Left ventricle myocardium inferior (tissue), 1 donor: ENCODE results near the gene PASK. TPM values are rescaled to one million over a fixed set of nuclear protein-coding genes. Genes with fewer than 3 reads are reported as not detected.
"Not testable (repeated sequence)": the region's sequence is repeated elsewhere in the genome, so short reads cannot be mapped to it uniquely, and the experiment has no call there.

Experiments
- DNase-seq: peaks from one replicate; pipeline ENCODE4 v3.0.0-alpha.2; 2020
- H3K27ac ChIP-seq: fragments of 200-600 bp; replicated peaks from 2 replicates; pipeline ENCODE4 v1.8.0; 2021
- H3K27me3 ChIP-seq: fragments of 200-600 bp; 2 replicates; pipeline ENCODE4 v1.8.0; 2021; ENCODE audit warnings: low read depth
- H3K36me3 ChIP-seq: fragments of 200-600 bp; 2 replicates; pipeline ENCODE4 v1.8.0; 2021
- H3K4me1 ChIP-seq: fragments of 200-600 bp; 2 replicates; pipeline ENCODE4 v1.8.0; 2021
- H3K4me3 ChIP-seq: fragments of 200-600 bp; 2 replicates; pipeline ENCODE4 v1.8.0; 2021; ENCODE audit warnings: mild to moderate bottlenecking, moderate library complexity
- H3K9me3 ChIP-seq: fragments of 200-600 bp; replicated peaks from 2 replicates; pipeline ENCODE4 v1.8.0; 2021
- CTCF ChIP-seq: fragments of 200-600 bp; IDR thresholded peaks from 2 replicates; pipeline ENCODE4 v1.8.0; 2021; ENCODE audit warnings: antibody characterized with exemption, mild to moderate bottlenecking, borderline replicate concordance
- intact Hi-C: fragments of 100-400 bp; cut with micrococcal nuclease; formaldehyde crosslinking; loops from one replicate; pipeline ENCODE4 v1.11.0; 2022
- long read RNA-seq: library from polyadenylated mRNA; unstranded; transcript quantifications from one replicate; pipeline ENCODE4 v2.0.0, GENCODE V29; 2021
- total RNA-seq: library from RNA; stranded (reverse); fragmentation: NEBNext Ultra II Directional; extraction: Animal tissue kit (Norgen Biotek cat#: 25700); gene quantifications from one replicate; pipeline ENCODE4 v1.2.1, GENCODE V29; 2021
- donor health status: DM: no; HTN: yes; CAD: no; lungs with severe emphysema.

PASK gene
- total RNA-seq: 3.4 TPM
- long read RNA-seq, partial matches to known transcripts: 0 of 1 reads
- long read RNA-seq, other reads (novel, unspliced or antisense): 1 of 1 reads

GRCh38 chr2:241148891-241149674 is at the start of gene PASK:
Gene PASK (minus strand): TSS chr2:241149472. CDS start chr2:241143032, 6,440 bp downstream.
- intact Hi-C loops: no loop called here

GRCh38 chr2:241198381-241199279 is 49.4 kb upstream of the PASK start:
- Histone ChIP-seq H3K4me3 (no peak overlapping the region), H3K27ac (no peak overlapping the region), H3K36me3 (no peaks in the 10 kb centered on the region), H3K27me3 (no peaks in the 10 kb centered on the region), H3K4me1 (no peaks in the 10 kb centered on the region), H3K9me3 (no peaks in the 10 kb centered on the region)
- no peak for TF ChIP-seq CTCF
- intact Hi-C loops: no loop called here
- no peak for DNase-seq

More at GRCh38 chr2:241148891-241149674, at the start of gene PASK:
- DNase-seq: peak; percentile 93
- peak within 1 kb of the TSS; percentile 86 for H3K27ac ChIP-seq
- peaks cover 29% of the 10 kb centered on the region for H3K4me1 ChIP-seq
- no peaks in the 10 kb centered on the region for H3K27me3 ChIP-seq
- no peaks in the 10 kb centered on the region for H3K9me3 ChIP-seq
- H3K36me3 ChIP-seq: peaks cover 9% of the 10 kb centered on the region
- TF ChIP-seq CTCF: no peak
- H3K4me3 ChIP-seq: peak within 1 kb of the TSS; percentile 95

DNA sequence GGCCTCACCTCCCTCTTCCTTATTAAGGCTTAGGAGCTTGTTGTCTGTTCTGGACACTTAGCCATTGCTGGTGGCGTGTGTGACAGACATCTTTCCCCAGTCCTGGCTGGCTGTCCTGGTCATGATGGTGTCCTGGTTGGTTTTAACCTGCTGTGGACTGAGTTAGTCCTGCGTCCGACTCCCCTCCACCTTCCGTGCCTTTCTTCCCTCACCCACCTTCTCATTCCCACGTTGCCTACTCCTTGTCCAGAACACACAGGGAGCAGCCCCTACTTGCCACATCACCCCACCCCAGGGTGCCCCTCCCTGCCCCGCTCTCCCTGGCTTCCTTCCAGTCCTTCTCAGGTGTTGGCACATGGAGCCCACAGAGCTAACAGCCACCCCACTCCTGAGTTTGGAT is 48.7 kb upstream of the PASK start:
- no peak overlapping the region for H3K27ac ChIP-seq
- DNase-seq: no peak
- no peaks in the 10 kb centered on the region for H3K36me3 ChIP-seq
- no peaks in the 10 kb centered on the region for H3K4me1 ChIP-seq
- no peak for TF ChIP-seq CTCF
- H3K4me3 ChIP-seq: no peak overlapping the region
- no peaks in the 10 kb centered on the region for H3K27me3 ChIP-seq
- intact Hi-C loops: no loop called here
- no peaks in the 10 kb centered on the region for H3K9me3 ChIP-seq

DNA sequence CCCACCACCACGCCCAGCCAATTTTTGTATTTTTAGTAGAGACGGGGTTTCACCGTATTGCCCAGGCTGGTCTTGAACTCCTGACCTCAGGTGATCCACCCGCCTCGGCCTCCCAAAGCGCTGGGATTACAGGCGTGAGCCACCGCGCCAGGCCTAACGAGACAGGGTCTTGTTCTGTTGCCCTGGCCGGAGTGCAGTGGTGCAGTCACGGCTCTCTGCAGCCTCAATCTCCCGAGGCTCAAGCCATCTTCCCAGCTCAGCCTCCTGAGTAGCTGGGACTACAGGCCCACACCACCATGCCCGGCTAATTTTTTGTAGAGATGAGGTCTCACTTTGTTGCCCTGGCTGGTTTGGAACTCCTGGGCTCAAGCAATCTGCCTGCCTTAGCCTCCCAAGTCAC is 48.0 kb upstream of the PASK start:
- H3K27ac ChIP-seq, DNase-seq, intact Hi-C loops, H3K36me3 ChIP-seq, H3K9me3 ChIP-seq, H3K4me1 ChIP-seq, H3K4me3 ChIP-seq, H3K27me3 ChIP-seq: not testable (repeated sequence)

GRCh38 chr2:241195506-241196130 is 46.3 kb upstream of the PASK start:
- DNase-seq: no peak
- Histone ChIP-seq H3K4me3 (no peak overlapping the region), H3K9me3 (no peaks in the 10 kb centered on the region), H3K27ac (no peak overlapping the region), H3K36me3 (no peaks in the 10 kb centered on the region), H3K27me3 (no peaks in the 10 kb centered on the region), H3K4me1 (no peaks in the 10 kb centered on the region)
- intact Hi-C loops: no loop called here
- no peak for TF ChIP-seq CTCF
